Measurements from ENCODE around the gene SSPN.

Gene SSPN

DNA sequence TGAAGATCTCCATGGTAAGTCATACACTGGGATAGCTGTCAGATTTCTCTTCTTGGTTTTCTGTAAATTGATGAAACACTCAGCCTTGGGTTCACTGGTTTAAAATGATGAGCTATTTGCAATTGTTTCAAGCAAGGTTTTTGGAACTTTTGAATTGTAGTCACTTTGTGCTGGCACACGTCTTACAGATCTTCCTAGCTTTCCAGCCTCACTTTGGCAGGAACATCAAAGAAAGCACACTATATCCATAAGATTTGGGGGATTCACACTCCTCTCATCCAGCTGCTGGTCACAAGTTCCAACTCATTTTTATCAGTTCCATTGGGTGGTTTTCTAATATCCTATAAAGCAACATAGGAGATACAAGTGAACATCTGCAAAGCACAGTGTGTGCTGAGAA is 16.0 kb downstream of the SSPN start:
- Histone ChIP-seq H3F3A (ENCODE audit: insufficient read depth) (no peaks in the 10 kb centered on the region), H3K9me2 (replicated peaks; ENCODE audit: insufficient read depth, low read length) (no peaks in the 10 kb centered on the region), H2AFZ (ENCODE audit: low read depth, low read length, severe bottlenecking) (no peak overlapping the region), H3K27ac (ENCODE audit: low read depth, low read length) (no peak overlapping the region), H3K79me2 (ENCODE audit: insufficient read depth, low read length) (no peaks in the 10 kb centered on the region), H3K27me3 (ENCODE audit: low read length) (no peaks in the 10 kb centered on the region), H4K20me1 (ENCODE audit: low read depth, low read length) (no peaks in the 10 kb centered on the region), H3K9me3 (ENCODE audit: insufficient read depth, low read length) (no peaks in the 10 kb centered on the region), H3K4me2 (ENCODE audit: low read depth, low read length, poor library complexity, severe bottlenecking) (no peak overlapping the region), H3K36me3 (ENCODE audit: low read length) (no peaks in the 10 kb centered on the region), H3K4me3 (ENCODE audit: insufficient read depth, low read length, poor library complexity, severe bottlenecking) (no peak overlapping the region), H3K9ac (ENCODE audit: low read length) (no peak overlapping the region)
- TF ChIP-seq, protein P1, sequence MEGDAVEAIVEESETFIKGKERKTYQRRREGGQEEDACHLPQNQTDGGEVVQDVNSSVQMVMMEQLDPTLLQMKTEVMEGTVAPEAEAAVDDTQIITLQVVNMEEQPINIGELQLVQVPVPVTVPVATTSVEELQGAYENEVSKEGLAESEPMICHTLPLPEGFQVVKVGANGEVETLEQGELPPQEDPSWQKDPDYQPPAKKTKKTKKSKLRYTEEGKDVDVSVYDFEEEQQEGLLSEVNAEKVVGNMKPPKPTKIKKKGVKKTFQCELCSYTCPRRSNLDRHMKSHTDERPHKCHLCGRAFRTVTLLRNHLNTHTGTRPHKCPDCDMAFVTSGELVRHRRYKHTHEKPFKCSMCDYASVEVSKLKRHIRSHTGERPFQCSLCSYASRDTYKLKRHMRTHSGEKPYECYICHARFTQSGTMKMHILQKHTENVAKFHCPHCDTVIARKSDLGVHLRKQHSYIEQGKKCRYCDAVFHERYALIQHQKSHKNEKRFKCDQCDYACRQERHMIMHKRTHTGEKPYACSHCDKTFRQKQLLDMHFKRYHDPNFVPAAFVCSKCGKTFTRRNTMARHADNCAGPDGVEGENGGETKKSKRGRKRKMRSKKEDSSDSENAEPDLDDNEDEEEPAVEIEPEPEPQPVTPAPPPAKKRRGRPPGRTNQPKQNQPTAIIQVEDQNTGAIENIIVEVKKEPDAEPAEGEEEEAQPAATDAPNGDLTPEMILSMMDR (IDR thresholded peaks at IDR 0.05; ENCODE audit: insufficient read depth, low read length, poor library complexity, severe bottlenecking) = no peak
- TF ChIP-seq EZH2phosphoT487 (conservative IDR thresholded peaks at IDR 0.05; ENCODE audit: low read length) = no peak

DNA sequence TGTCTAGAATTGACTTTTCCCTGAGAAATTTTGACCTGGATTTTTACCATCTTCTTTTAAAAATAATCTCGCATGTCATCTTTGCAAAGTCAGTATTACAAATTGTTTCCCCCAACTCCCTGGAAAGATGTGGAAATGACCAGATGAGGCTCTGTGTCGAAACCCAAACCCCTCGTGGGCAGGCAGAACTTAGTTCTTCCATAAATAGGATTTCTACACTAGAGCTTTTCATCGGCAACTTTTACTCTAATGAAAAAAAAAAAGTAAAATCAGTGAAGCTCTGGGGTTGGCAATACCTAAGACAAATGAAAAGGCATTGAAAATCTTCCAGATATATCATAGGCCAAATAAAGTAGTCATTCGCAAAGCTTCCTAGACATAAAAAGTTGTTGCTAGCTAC is 17.0 kb downstream of the SSPN start:
- Histone ChIP-seq H3K27ac (ENCODE audit: low read depth, low read length) (no peak overlapping the region), H3K9me2 (replicated peaks; ENCODE audit: insufficient read depth, low read length) (no peaks in the 10 kb centered on the region), H3K36me3 (ENCODE audit: low read length) (no peaks in the 10 kb centered on the region), H3K9ac (ENCODE audit: low read length) (no peak overlapping the region), H3K27me3 (ENCODE audit: low read length) (no peaks in the 10 kb centered on the region), H3K79me2 (ENCODE audit: insufficient read depth, low read length) (no peaks in the 10 kb centered on the region), H3K9me3 (ENCODE audit: insufficient read depth, low read length) (no peaks in the 10 kb centered on the region), H3K4me2 (ENCODE audit: low read depth, low read length, poor library complexity, severe bottlenecking) (no peak overlapping the region), H4K20me1 (ENCODE audit: low read depth, low read length) (no peaks in the 10 kb centered on the region), H2AFZ (ENCODE audit: low read depth, low read length, severe bottlenecking) (no peak overlapping the region), H3F3A (ENCODE audit: insufficient read depth) (no peaks in the 10 kb centered on the region), H3K4me3 (ENCODE audit: insufficient read depth, low read length, poor library complexity, severe bottlenecking) (no peak overlapping the region)
- TF ChIP-seq EZH2phosphoT487 (conservative IDR thresholded peaks at IDR 0.05; ENCODE audit: low read length) = no peak

DNA sequence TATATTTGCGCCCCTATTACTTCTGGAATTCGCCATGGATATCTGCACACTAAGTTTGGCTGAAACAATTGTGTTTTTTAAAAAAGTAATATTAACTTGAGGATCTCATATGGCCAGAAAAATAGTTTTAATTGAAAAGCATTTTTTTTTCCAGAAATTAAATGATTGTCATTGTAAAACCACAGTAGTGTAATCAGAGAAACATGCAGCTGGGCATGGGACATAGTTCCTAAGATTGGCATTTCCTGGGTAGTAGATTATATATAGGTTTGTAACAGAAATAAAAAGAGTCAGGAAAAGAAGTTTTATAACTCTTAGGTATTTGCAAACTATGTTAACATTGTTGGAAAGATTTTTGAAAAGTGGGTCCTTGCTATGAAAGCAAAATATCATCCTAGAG is 17.6 kb downstream of the SSPN start:
- H3K27ac ChIP-seq (ENCODE audit: low read depth, low read length) = no peak overlapping the region
- H4K20me1 ChIP-seq (ENCODE audit: low read depth, low read length) = no peaks in the 10 kb centered on the region
- H3K27me3 ChIP-seq (ENCODE audit: low read length) = no peaks in the 10 kb centered on the region
- H3F3A ChIP-seq (ENCODE audit: insufficient read depth) = no peaks in the 10 kb centered on the region
- no peaks in the 10 kb centered on the region for H3K9me3 ChIP-seq (ENCODE audit: insufficient read depth, low read length)
- H3K4me2 ChIP-seq (ENCODE audit: low read depth, low read length, poor library complexity, severe bottlenecking) = no peak overlapping the region
- no peak overlapping the region for H2AFZ ChIP-seq (ENCODE audit: low read depth, low read length, severe bottlenecking)
- H3K9ac ChIP-seq (ENCODE audit: low read length) = no peak overlapping the region
- H3K36me3 ChIP-seq (ENCODE audit: low read length) = no peaks in the 10 kb centered on the region
- no peaks in the 10 kb centered on the region for H3K9me2 ChIP-seq (replicated peaks; ENCODE audit: insufficient read depth, low read length)
- H3K79me2 ChIP-seq (ENCODE audit: insufficient read depth, low read length) = no peaks in the 10 kb centered on the region
- no peak overlapping the region for H3K4me3 ChIP-seq (ENCODE audit: insufficient read depth, low read length, poor library complexity, severe bottlenecking)
- TF ChIP-seq, protein P1 (IDR thresholded peaks at IDR 0.05; ENCODE audit: insufficient read depth, low read length, poor library complexity, severe bottlenecking) = no peak
- no peak for TF ChIP-seq EZH2phosphoT487 (conservative IDR thresholded peaks at IDR 0.05; ENCODE audit: low read length)

DNA sequence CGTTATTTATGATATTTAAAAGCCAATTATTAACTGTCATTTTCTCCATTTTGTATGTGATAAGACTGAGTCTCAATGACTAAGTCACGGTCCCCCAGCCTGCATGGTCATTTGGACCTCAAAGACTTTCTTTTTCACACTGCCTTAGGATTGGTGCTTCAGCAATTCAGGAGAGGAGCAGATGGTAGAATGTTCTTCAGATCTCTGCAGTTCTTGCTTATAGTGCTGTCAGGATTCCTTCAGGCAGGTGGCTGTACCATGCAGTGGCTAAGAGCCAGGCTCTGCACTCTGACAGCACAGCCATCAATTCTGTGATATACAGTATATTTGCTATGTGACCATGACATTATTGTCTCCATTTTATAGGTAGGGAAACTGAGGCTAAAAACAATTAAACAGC is 18.7 kb downstream of the SSPN start:
- H3K4me2 ChIP-seq (ENCODE audit: low read depth, low read length, poor library complexity, severe bottlenecking) = no peak overlapping the region
- no peaks in the 10 kb centered on the region for H4K20me1 ChIP-seq (ENCODE audit: low read depth, low read length)
- H3K27ac ChIP-seq (ENCODE audit: low read depth, low read length) = no peak overlapping the region
- H3K27me3 ChIP-seq (ENCODE audit: low read length) = no peaks in the 10 kb centered on the region
- H3F3A ChIP-seq (ENCODE audit: insufficient read depth) = no peaks in the 10 kb centered on the region
- no peak overlapping the region for H3K9ac ChIP-seq (ENCODE audit: low read length)
- H3K79me2 ChIP-seq (ENCODE audit: insufficient read depth, low read length) = no peaks in the 10 kb centered on the region
- no peaks in the 10 kb centered on the region for H3K9me2 ChIP-seq (replicated peaks; ENCODE audit: insufficient read depth, low read length)
- TF ChIP-seq, protein P1 (IDR thresholded peaks at IDR 0.05; ENCODE audit: insufficient read depth, low read length, poor library complexity, severe bottlenecking) = no peak
- TF ChIP-seq EZH2phosphoT487 (conservative IDR thresholded peaks at IDR 0.05; ENCODE audit: low read length) = no peak
- no peak overlapping the region for H2AFZ ChIP-seq (ENCODE audit: low read depth, low read length, severe bottlenecking)
- no peaks in the 10 kb centered on the region for H3K9me3 ChIP-seq (ENCODE audit: insufficient read depth, low read length)
- no peak overlapping the region for H3K4me3 ChIP-seq (ENCODE audit: insufficient read depth, low read length, poor library complexity, severe bottlenecking)
- no peaks in the 10 kb centered on the region for H3K36me3 ChIP-seq (ENCODE audit: low read length)
